ENCODE measurements around the gene TPPP3. TPM values are rescaled to one million over a fixed set of nuclear protein-coding genes. Genes with fewer than 3 reads are reported as not detected.

TPPP3 gene
- total RNA-seq, 2 experiments from 2014 or later, result not detected

DNA sequence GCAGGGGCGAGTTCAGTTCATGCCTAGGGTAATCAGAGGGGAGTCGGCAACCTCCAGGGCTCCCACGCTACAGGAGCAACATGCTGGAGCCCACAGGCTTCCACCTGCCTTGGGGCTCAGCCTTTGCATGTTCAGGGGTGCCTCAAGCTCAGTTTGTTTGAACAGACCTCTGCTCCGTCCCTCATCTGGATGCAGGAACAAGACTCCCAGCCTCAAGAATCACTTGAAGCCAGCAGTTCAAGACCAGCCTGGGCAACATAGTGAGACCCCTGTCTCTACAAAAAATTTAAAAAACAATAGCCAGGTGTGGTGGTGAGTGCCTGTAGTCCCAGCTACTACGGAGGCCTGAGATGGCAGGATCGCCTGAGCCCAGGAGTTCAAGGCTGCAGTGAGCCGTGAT, 32.7 kb upstream of the TPPP3 start:
- Mint-ChIP-seq H3K9me3 (no peaks in the 10 kb centered on the region), H3K27ac (no peak overlapping the region), H3K4me3 (no peak overlapping the region), H3K36me3 (ENCODE audit: low read depth) (no peaks in the 10 kb centered on the region), H3K4me1 (ENCODE audit: low read depth) (peaks cover 4% of the 10 kb centered on the region), H3K27me3 (peaks cover 51% of the 10 kb centered on the region)
- Histone ChIP-seq H3K27me3 (ENCODE audit: control insufficient read depth in 1 of 2, insufficient read depth in 2 of 2, low read length in 2 of 2) (peaks cover 35 to 43% of the 10 kb centered on the region in 2 experiments), H3K4me1 (ENCODE audit: insufficient read depth, low read length) (peaks cover 12% of the 10 kb centered on the region), H3K4me3 (ENCODE audit: low read length) (no peak overlapping the region), H3K9me3 (ENCODE audit: control insufficient read depth in 1 of 2, insufficient read depth in 1 of 2, low read length in 2 of 2) (peaks cover 0 to 6% of the 10 kb centered on the region in 2 experiments), H3K27ac (ENCODE audit: low read depth in 1 of 2, low read length in 2 of 2) (no peak overlapping the region), H3K36me3 (ENCODE audit: insufficient read depth, low read length) (no peaks in the 10 kb centered on the region)
- POLR2A ChIA-PET, result no interaction called here
- DNase-seq, result no peak
- ATAC-seq (ENCODE audit: poor library complexity), result no peak
- TF ChIP-seq, protein P1, sequence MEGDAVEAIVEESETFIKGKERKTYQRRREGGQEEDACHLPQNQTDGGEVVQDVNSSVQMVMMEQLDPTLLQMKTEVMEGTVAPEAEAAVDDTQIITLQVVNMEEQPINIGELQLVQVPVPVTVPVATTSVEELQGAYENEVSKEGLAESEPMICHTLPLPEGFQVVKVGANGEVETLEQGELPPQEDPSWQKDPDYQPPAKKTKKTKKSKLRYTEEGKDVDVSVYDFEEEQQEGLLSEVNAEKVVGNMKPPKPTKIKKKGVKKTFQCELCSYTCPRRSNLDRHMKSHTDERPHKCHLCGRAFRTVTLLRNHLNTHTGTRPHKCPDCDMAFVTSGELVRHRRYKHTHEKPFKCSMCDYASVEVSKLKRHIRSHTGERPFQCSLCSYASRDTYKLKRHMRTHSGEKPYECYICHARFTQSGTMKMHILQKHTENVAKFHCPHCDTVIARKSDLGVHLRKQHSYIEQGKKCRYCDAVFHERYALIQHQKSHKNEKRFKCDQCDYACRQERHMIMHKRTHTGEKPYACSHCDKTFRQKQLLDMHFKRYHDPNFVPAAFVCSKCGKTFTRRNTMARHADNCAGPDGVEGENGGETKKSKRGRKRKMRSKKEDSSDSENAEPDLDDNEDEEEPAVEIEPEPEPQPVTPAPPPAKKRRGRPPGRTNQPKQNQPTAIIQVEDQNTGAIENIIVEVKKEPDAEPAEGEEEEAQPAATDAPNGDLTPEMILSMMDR (IDR thresholded peaks at IDR 0.05), result no peak
- CTCF ChIA-PET, result interaction anchor here (1.1 kb wide), 1 partner anchor 26 kb away, joined by 3 read pairs; no protein-coding TSS in a partner anchor
- intact Hi-C loops (cut with DNase I, micrococcal nuclease), result loop anchor here in 1 of 2 experiments (5.0 kb wide), 1 partner anchor 164 kb away; no protein-coding TSS in a partner anchor

DNA sequence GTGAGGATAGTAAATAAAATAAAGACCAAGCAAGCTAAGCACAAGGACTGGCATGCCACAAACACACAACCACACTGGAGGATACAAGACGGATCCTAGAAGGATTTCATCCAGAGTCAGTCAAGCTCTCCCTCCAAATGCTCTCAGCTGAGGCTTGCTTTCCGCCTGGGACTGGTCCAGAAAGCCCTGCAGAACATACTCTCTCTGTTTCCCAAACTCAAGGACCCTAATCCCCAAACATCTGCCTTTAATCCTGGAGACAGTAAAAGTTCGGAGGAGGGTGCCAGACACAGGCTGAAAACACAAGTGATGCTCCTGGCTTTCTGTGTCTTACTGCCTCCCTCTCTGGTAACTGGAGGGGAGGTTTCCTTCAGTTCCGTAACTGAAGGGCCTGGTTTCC, 32.3 kb upstream of the TPPP3 start:
- TF ChIP-seq, protein P1 (IDR thresholded peaks at IDR 0.05), result no peak
- Mint-ChIP-seq H3K27ac (no peak overlapping the region), H3K36me3 (ENCODE audit: low read depth) (no peaks in the 10 kb centered on the region), H3K4me1 (ENCODE audit: low read depth) (peaks cover 4% of the 10 kb centered on the region), H3K27me3 (peaks cover 51% of the 10 kb centered on the region), H3K9me3 (no peaks in the 10 kb centered on the region), H3K4me3 (no peak overlapping the region)
- ChIA-PET POLR2A (no interaction called here), CTCF (no interaction called here)
- intact Hi-C loops (cut with DNase I, micrococcal nuclease), result loop anchor here in 1 of 2 experiments (5.0 kb wide), 1 partner anchor 163 kb away; no protein-coding TSS in a partner anchor
- Histone ChIP-seq H3K27ac (ENCODE audit: low read depth in 1 of 2, low read length in 2 of 2) (no peak overlapping the region), H3K9me3 (ENCODE audit: control insufficient read depth in 1 of 2, insufficient read depth in 1 of 2, low read length in 2 of 2) (peaks cover 0 to 6% of the 10 kb centered on the region in 2 experiments), H3K36me3 (ENCODE audit: insufficient read depth, low read length) (no peaks in the 10 kb centered on the region), H3K27me3 (ENCODE audit: control insufficient read depth in 1 of 2, insufficient read depth in 2 of 2, low read length in 2 of 2) (peaks cover 35 to 43% of the 10 kb centered on the region in 2 experiments), H3K4me1 (ENCODE audit: insufficient read depth, low read length) (peaks cover 12% of the 10 kb centered on the region), H3K4me3 (ENCODE audit: low read length) (no peak overlapping the region)
- ATAC-seq (ENCODE audit: poor library complexity), result no peak
- DNase-seq, result no peak

DNA sequence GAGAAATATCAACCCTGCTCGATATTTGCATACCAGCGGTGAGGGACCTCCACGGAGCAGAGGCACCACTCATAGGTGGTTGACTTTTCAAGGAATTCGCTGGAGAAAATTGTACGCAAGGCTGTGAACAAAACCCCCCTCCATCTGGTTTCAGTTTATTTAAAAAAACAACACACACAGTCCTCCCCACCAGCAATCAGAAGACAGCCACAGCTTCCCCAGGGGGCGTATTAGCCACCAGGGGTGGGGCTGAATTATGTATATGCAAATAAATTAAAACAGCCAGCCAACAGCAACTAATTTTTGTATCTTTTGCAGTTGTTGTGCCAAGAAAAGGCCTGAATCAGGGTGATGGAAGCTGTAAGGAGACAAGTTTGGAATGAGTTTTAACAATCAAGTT, 31.8 kb upstream of the TPPP3 start:
- Histone ChIP-seq H3K27me3 (ENCODE audit: control insufficient read depth in 1 of 2, insufficient read depth in 2 of 2, low read length in 2 of 2) (peaks cover 31 to 40% of the 10 kb centered on the region in 2 experiments), H3K9me3 (ENCODE audit: control insufficient read depth in 1 of 2, insufficient read depth in 1 of 2, low read length in 2 of 2) (peaks cover 0 to 6% of the 10 kb centered on the region in 2 experiments), H3K36me3 (ENCODE audit: insufficient read depth, low read length) (no peaks in the 10 kb centered on the region), H3K4me1 (ENCODE audit: insufficient read depth, low read length) (peaks cover 7% of the 10 kb centered on the region), H3K4me3 (ENCODE audit: low read length) (no peak overlapping the region), H3K27ac (ENCODE audit: low read depth in 1 of 2, low read length in 2 of 2) (no peak overlapping the region)
- H3K27me3 Mint-ChIP-seq, result peaks cover 46% of the 10 kb centered on the region
- ChIA-PET POLR2A (no interaction called here), CTCF (no interaction called here)
- ATAC-seq (ENCODE audit: poor library complexity), result no peak
- H3K36me3 Mint-ChIP-seq (ENCODE audit: low read depth), result no peaks in the 10 kb centered on the region
- TF ChIP-seq, protein P1 (IDR thresholded peaks at IDR 0.05), result no peak
- H3K9me3 Mint-ChIP-seq, result no peaks in the 10 kb centered on the region
- no peak for DNase-seq
- H3K4me1 Mint-ChIP-seq (ENCODE audit: low read depth), result no peaks in the 10 kb centered on the region
- H3K4me3 Mint-ChIP-seq, result no peak overlapping the region
- intact Hi-C loops (cut with DNase I, micrococcal nuclease), result loop anchor here in 1 of 2 experiments (5.0 kb wide), 1 partner anchor 163 kb away; no protein-coding TSS in a partner anchor
- no peak overlapping the region for H3K27ac Mint-ChIP-seq
